GM08714 (cell line): Measurements from ENCODE around the gene AIG1.

Experiments
- H3K4me3 ChIP-seq: fragments of 200-500 bp; sonication (Bioruptor generic); 2 replicates; pipeline ENCODE4 v1.5.1; 2014; ENCODE audit warnings: mild to moderate bottlenecking, low read length, inconsistent platforms
- ZNF274 ChIP-seq: IDR thresholded peaks from 2 replicates; pipeline ENCODE4 v1.6.1; 2012; ENCODE audit warnings: mild to moderate bottlenecking, low read depth, low read length

The AIG1 gene

GRCh38 chr6:143363299-143363698, 302.6 kb downstream of the AIG1 start:
- no peak overlapping the region for H3K4me3 ChIP-seq
- TF ChIP-seq ZNF274, result no peak

- no peak overlapping the region for H3K4me3 ChIP-seq
- no peak for TF ChIP-seq ZNF274
Observed at GRCh38 chr6:143368426-143368825, 307.7 kb downstream of the AIG1 start.

- H3K4me3 ChIP-seq, result no peak overlapping the region
- TF ChIP-seq ZNF274, result no peak
Observed at GRCh38 chr6:143369971-143370370, 309.3 kb downstream of the AIG1 start.

- TF ChIP-seq ZNF274, result no peak
- H3K4me3 ChIP-seq, result no peak overlapping the region
Observed at GRCh38 chr6:143370812-143371370, 310.2 kb downstream of the AIG1 start.

GRCh38 chr6:143372199-143372882, 311.7 kb downstream of the AIG1 start:
- TF ChIP-seq ZNF274, result no peak
- H3K4me3 ChIP-seq, result no peak overlapping the region

GRCh38 chr6:143374014-143374413, 313.3 kb downstream of the AIG1 start:
- no peak overlapping the region for H3K4me3 ChIP-seq
- TF ChIP-seq ZNF274, result no peak

DNA sequence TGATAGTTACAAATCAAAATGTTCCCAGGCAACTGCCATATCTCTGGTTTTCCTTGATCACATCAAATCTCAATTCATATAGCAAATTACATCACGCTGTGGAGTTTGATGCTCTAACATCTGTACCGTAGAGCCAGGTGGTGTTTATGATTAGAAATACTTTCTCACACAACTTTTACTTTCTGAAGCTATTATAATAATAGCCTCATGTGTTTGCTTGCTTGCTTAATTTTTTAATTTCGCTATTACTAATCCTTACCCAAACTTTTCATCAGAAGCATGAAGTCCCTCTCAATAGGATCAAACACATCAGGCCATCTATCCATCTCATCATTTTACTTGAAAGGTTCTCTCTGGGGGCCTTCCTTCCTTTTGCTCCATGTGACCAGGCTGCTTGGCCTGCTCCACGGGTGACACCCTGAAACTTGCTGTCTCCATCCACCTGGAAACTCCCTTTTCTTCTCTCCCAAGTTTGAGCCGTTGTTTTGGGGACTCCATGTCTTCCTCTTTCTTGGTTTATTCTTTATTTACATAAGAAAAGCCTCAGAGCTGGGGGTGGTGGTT, 314.4 kb downstream of the AIG1 start:
- no peak for TF ChIP-seq ZNF274
- no peak overlapping the region for H3K4me3 ChIP-seq

- no peak for TF ChIP-seq ZNF274
- H3K4me3 ChIP-seq, result no peak overlapping the region
Observed at GRCh38 chr6:143376375-143376774, 315.7 kb downstream of the AIG1 start.

DNA sequence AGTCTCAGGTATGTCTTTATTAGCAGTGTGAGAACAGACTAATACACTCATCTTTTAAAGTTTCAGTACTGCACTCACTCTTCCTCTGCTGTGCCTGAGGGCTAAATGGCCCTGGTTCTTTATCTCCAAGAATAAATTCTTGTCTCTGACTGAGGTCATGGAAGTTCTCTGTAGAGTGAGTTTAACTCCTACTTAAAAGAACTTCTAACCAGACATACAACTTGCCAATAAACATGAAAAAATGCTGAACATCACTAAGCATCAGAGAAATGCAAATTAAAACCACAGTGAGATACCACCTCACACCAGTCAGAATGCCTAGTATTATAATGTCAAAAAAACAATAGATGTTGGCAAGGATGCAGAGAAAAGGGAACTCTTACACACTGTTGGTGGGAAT, 316.2 kb downstream of the AIG1 start:
- H3K4me3 ChIP-seq, result no peak overlapping the region
- no peak for TF ChIP-seq ZNF274

GRCh38 chr6:143385636-143386035, 324.9 kb downstream of the AIG1 start:
- no peak for TF ChIP-seq ZNF274
- H3K4me3 ChIP-seq, result no peak overlapping the region

DNA sequence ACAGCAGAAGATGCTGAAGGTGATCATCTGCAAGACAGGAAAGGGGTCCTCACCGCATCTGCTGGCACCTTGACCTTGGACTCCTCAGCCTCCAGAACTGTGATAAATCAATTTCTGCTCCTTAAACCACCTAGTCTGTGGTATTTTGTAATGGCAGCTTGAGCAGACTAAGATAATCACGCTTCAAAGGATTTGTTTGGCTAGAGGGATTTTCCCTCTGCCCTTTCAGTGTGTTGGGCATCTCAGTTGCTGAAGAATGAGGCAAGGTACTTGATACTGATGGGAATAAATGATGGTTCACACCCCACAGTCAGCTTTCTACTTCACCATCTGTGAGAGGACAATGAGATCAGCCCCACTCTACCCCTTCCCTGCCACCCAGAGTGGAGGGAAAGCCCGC, 329.6 kb downstream of the AIG1 start:
- TF ChIP-seq ZNF274, result no peak

More for the DNA sequence above, 329.6 kb downstream of the AIG1 start:
- H3K4me3 ChIP-seq, result no peak overlapping the region
